ENCODE results near the gene NCK2.

NCK2 gene

GRCh38 chr2:105778080-105778607, 33.4 kb downstream of the NCK2 start:
- DNase-seq = no peak

- DNase-seq = no peak
Measured at GRCh38 chr2:105779394-105779793, 34.7 kb downstream of the NCK2 start.

GRCh38 chr2:105780606-105781005, 35.9 kb downstream of the NCK2 start:
- no peak for DNase-seq

- no peak for DNase-seq
Measured at GRCh38 chr2:105781274-105781978, 36.7 kb downstream of the NCK2 start.

GRCh38 chr2:105782123-105782522, 37.4 kb downstream of the NCK2 start:
- DNase-seq = peak; percentile 48

- no peak for DNase-seq
Measured at GRCh38 chr2:105782646-105783045, 37.9 kb downstream of the NCK2 start.

GRCh38 chr2:105783151-105783738, 38.5 kb downstream of the NCK2 start:
- DNase-seq = no peak

- DNase-seq = no peak
Measured at GRCh38 chr2:105783972-105784371, 39.3 kb downstream of the NCK2 start.

GRCh38 chr2:105784589-105784988, 39.9 kb downstream of the NCK2 start:
- no peak for DNase-seq

GRCh38 chr2:105785095-105785847, 40.6 kb downstream of the NCK2 start:
- DNase-seq = no peak

- no peak for DNase-seq
Measured at GRCh38 chr2:105786231-105787230, 41.8 kb downstream of the NCK2 start.

- DNase-seq = no peak
Measured at GRCh38 chr2:105787376-105788318, 42.9 kb downstream of the NCK2 start.

GRCh38 chr2:105788670-105789290, 44.1 kb downstream of the NCK2 start:
- DNase-seq = no peak

- DNase-seq = peak; percentile 71
Measured at GRCh38 chr2:105789745-105790460, 45.2 kb downstream of the NCK2 start.

GRCh38 chr2:105790461-105791149, 45.9 kb downstream of the NCK2 start:
- no peak for DNase-seq

- DNase-seq = no peak
Measured at GRCh38 chr2:105791229-105791628, 46.5 kb downstream of the NCK2 start.

GRCh38 chr2:105792561-105792960, 47.8 kb downstream of the NCK2 start:
- no peak for DNase-seq

GRCh38 chr2:105793196-105793975, 48.7 kb downstream of the NCK2 start:
- no peak for DNase-seq
